OCI-LY3 (cell line): Measurements from ENCODE around the gene PPIB.

Source experiments
- H2AFZ ChIP-seq: fragments of 200-600, 300-600 bp; shearing (Covaris generic); 2 replicates; pipeline ENCODE4 v1.6.0; 2014; ENCODE audit warnings: antibody characterized with exemption, low read depth, low read length
- H3K27ac ChIP-seq: fragments of 200-600, 300-600 bp; sonication (generic); 2 replicates; pipeline ENCODE4 v1.5.1; 2014; ENCODE audit warnings: mild to moderate bottlenecking, low read length, moderate library complexity, mixed read lengths
- H3K27me3 ChIP-seq: fragments of 200-600, 300-600 bp; sonication (generic); 2 replicates; pipeline ENCODE4 v1.6.1; 2014; ENCODE audit warnings: low read depth, low read length, mixed read lengths
- H3K36me3 ChIP-seq: fragments of 200-600, 300-600 bp; sonication (generic); replicated peaks from 2 replicates; pipeline ENCODE3; 2014; ENCODE audit warnings: low read depth, low read length, mixed read lengths
- H3K4me1 ChIP-seq: fragments of 300-600, 200-600 bp; sonication (generic); 2 replicates; pipeline ENCODE4 v1.6.1; 2014; ENCODE audit warnings: low read length, mixed read lengths
- H3K4me2 ChIP-seq: fragments of 200-600, 300-600 bp; sonication (generic); 2 replicates; pipeline ENCODE4 v1.6.1; 2014; ENCODE audit warnings: low read length, mixed read lengths
- H3K4me3 ChIP-seq: fragments of 300-600, 200-600 bp; sonication (generic); 2 replicates; pipeline ENCODE4 v1.5.1; 2014; ENCODE audit warnings: antibody characterized with exemption, mild to moderate bottlenecking, low read length, moderate library complexity
- H3K79me2 ChIP-seq: fragments of 300-600, 200-600 bp; shearing (Covaris generic); 2 replicates; pipeline ENCODE4 v1.6.1; 2014; ENCODE audit warnings: mild to moderate bottlenecking, low read length, mixed read lengths
- H3K9ac ChIP-seq: fragments of 300-600, 200-600 bp; shearing (Covaris generic); 2 replicates; pipeline ENCODE4 v1.6.0; 2014; ENCODE audit warnings: mild to moderate bottlenecking, low read length, moderate library complexity
- H3K9me3 ChIP-seq: fragments of 200-600, 300-600 bp; shearing (Covaris generic); 2 replicates; pipeline ENCODE4 v1.6.1; 2014; ENCODE audit warnings: low read length, mixed read lengths; ENCODE audit not compliant: insufficient read depth
- H4K20me1 ChIP-seq: fragments of 200-600, 300-600 bp; sonication (generic); 2 replicates; pipeline ENCODE4 v1.6.1; 2016; ENCODE audit warnings: low read length, mixed read lengths; ENCODE audit not compliant: insufficient read depth
- CTCF ChIP-seq: fragments of 200-600, 300-600 bp; sonication (generic); IDR thresholded peaks from 2 replicates; pipeline ENCODE4 v1.5.1; 2014; ENCODE audit warnings: antibody characterized with exemption, low read length, low read depth
- EZH2phosphoT487 ChIP-seq: fragments of 200-600 bp; shearing (Covaris generic); IDR thresholded peaks from 2 replicates; pipeline ENCODE4 v1.6.1; 2018; ENCODE audit warnings: antibody characterized with exemption, mixed run types, low read depth

The PPIB gene

GRCh38 chr15:64107337-64107736 is 55.5 kb downstream of the PPIB start:
- TF ChIP-seq CTCF = no peak
- TF ChIP-seq EZH2phosphoT487 = no peak
- Histone ChIP-seq H3K27ac (no peak overlapping the region), H3K79me2 (peaks cover 89% of the 10 kb centered on the region), H3K9ac (no peak overlapping the region), H4K20me1 (peaks cover 70% of the 10 kb centered on the region), H3K9me3 (no peaks in the 10 kb centered on the region), H3K4me1 (no peaks in the 10 kb centered on the region), H3K4me3 (no peak overlapping the region), H3K27me3 (no peaks in the 10 kb centered on the region), H3K4me2 (no peak overlapping the region), H3K36me3 (peaks cover 2% of the 10 kb centered on the region), H2AFZ (no peak overlapping the region)
